Breast epithelium (tissue), 3 donors: Measurements from ENCODE around the gene SIX5.

Source experiments
- CTCF ChIP-seq, 3 donors: fragments of 450-650 bp; IDR thresholded peaks; one replicate each; pipeline ENCODE4 v1.5.1; 2016 to 2017; ENCODE audit warnings: antibody characterized with exemption in 3 of 3, mild to moderate bottlenecking in 3 of 3, moderate library complexity in 3 of 3
- POLR2A ChIP-seq: fragments of 450-650 bp; IDR thresholded peaks from one replicate; pipeline ENCODE4 v1.6.1; 2016; ENCODE audit warnings: antibody characterized with exemption, mild to moderate bottlenecking, moderate library complexity
- POLR2AphosphoS5 ChIP-seq, 3 donors: sonication (generic); formaldehyde crosslinking; IDR thresholded peaks; one replicate each; pipeline ENCODE4 v1.6.1; 2017; ENCODE audit warnings: antibody characterized with exemption in 3 of 3

- TF ChIP-seq CTCF (IDR thresholded peaks at IDR 0.05) (no peak), POLR2AphosphoS5 (IDR thresholded peaks at IDR 0.05) (no peak), POLR2A (no peak)
Observed at GRCh38 chr19:45758921-45759320, 10.1 kb downstream of the SIX5 start.
